ENCODE measurements around the gene MATR3. TPM values are rescaled to one million over a fixed set of nuclear protein-coding genes. Genes with fewer than 3 reads are reported as not detected.

Gene MATR3
- total and polyA plus RNA-seq, 8 donors: 171 to 638 (median 534) TPM

GRCh38 chr5:139294374-139295165, 1.0 kb downstream of the MATR3 start:
- H3K27me3 ChIP-seq: no peaks in the 10 kb centered on the region
- DNase-seq (peak; percentile 81 to 92 (median 89)), ATAC-seq (peak; percentile 68)
- H3K36me3 ChIP-seq: no peaks in the 10 kb centered on the region
- H3K4me3 ChIP-seq: peak overlapping the region; percentile 78 to 84
- no peak for TF ChIP-seq CTCF (IDR thresholded peaks at IDR 0.05)
- peaks cover 39 to 47% of the 10 kb centered on the region in 2 donors for H3K4me1 ChIP-seq
- intact Hi-C loops (cut with DNase I): no loop called here
- H3K9me3 ChIP-seq: no peaks in the 10 kb centered on the region
- H3K27ac ChIP-seq: peak overlapping the region; percentile 98 to 100

- DNase-seq (no peak), ATAC-seq (no peak)
- Histone ChIP-seq H3K9me3 (no peaks in the 10 kb centered on the region), H3K27ac (peak overlapping the region; percentile 98 to 100), H3K4me3 (peak overlapping the region; percentile 78 to 84), H3K27me3 (no peaks in the 10 kb centered on the region), H3K4me1 (peaks cover 45 to 57% of the 10 kb centered on the region in 2 donors), H3K36me3 (no peaks in the 10 kb centered on the region)
- no peak for TF ChIP-seq CTCF (IDR thresholded peaks at IDR 0.05)
- intact Hi-C loops (cut with DNase I): no loop called here
Measured at GRCh38 chr5:139295346-139296057, 2.0 kb downstream of the MATR3 start.

GRCh38 chr5:139296198-139296597, 2.7 kb downstream of the MATR3 start:
- intact Hi-C loops (cut with DNase I): no loop called here
- H3K36me3 ChIP-seq: no peaks in the 10 kb centered on the region
- DNase-seq (no peak), ATAC-seq (no peak)
- no peaks in the 10 kb centered on the region for H3K27me3 ChIP-seq
- no peak for TF ChIP-seq CTCF (IDR thresholded peaks at IDR 0.05)
- no peak overlapping the region for H3K27ac ChIP-seq
- peak overlapping the region in 1 of 2 donors; percentile 78 for H3K4me3 ChIP-seq
- H3K4me1 ChIP-seq: peaks cover 45 to 62% of the 10 kb centered on the region in 2 donors
- H3K9me3 ChIP-seq: no peaks in the 10 kb centered on the region

- DNase-seq: no peak
- H3K27ac ChIP-seq: no peak overlapping the region
Measured at GRCh38 chr5:139296862-139297326, 3.4 kb downstream of the MATR3 start.

More at GRCh38 chr5:139296862-139297326, 3.4 kb downstream of the MATR3 start:
- ATAC-seq: no peak
- no peak overlapping the region for H3K4me3 ChIP-seq
- TF ChIP-seq CTCF (IDR thresholded peaks at IDR 0.05): no peak
- H3K36me3 ChIP-seq: no peaks in the 10 kb centered on the region
- intact Hi-C loops (cut with DNase I): no loop called here
- no peaks in the 10 kb centered on the region for H3K9me3 ChIP-seq
- H3K27me3 ChIP-seq: no peaks in the 10 kb centered on the region
- H3K4me1 ChIP-seq: peaks cover 45 to 69% of the 10 kb centered on the region in 2 donors
